ENCODE results near the gene UXT.

GRCh38 chrX:47649781-47650163 lies 9.2 kb downstream of the UXT start:
- TF ChIP-seq CTCF (conservative IDR thresholded peaks at IDR 0.05; ENCODE audit: low read depth, low read length) (no peak), POLR2A (IDR thresholded peaks at IDR 0.05; ENCODE audit: low read depth, low read length) (no peak)

Data from IMR-90 (cell line).